C4-2B (cell line): ENCODE measurements around the gene SNAPC4.

Experiments
- CTCF ChIP-seq: fragments of 450-650 bp; conservative IDR thresholded peaks from 2 replicates; pipeline ENCODE4 v1.5.1; 2017; ENCODE audit warnings: mild to moderate bottlenecking
- ZFX ChIP-seq: fragments of 450-650 bp; IDR thresholded peaks from 2 replicates; pipeline ENCODE4 v1.6.1; 2017

GRCh38 chr9:136447173-136447778, 47.3 kb upstream of the SNAPC4 start:
- no peak for TF ChIP-seq CTCF
- no peak for TF ChIP-seq ZFX
